Stimulated activated naive CD4-positive, alpha-beta T cell treated with Interleukin-2 at 50 U/mL for 16 hours (primary cell): ENCODE measurements around the gene ZC3H10.
"Not testable (repeated sequence)": the region's sequence is repeated elsewhere in the genome, so short reads cannot be mapped to it uniquely, and the experiment has no call there.

Experiments used
- DNase-seq: peaks from one replicate; lab custom pipeline; 2025; lab: John Stamatoyannopoulos, UW

Gene ZC3H10, protein sequence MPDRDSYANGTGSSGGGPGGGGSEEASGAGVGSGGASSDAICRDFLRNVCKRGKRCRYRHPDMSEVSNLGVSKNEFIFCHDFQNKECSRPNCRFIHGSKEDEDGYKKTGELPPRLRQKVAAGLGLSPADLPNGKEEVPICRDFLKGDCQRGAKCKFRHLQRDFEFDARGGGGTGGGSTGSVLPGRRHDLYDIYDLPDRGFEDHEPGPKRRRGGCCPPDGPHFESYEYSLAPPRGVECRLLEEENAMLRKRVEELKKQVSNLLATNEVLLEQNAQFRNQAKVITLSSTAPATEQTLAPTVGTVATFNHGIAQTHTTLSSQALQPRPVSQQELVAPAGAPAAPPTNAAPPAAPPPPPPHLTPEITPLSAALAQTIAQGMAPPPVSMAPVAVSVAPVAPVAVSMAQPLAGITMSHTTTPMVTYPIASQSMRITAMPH

DNA sequence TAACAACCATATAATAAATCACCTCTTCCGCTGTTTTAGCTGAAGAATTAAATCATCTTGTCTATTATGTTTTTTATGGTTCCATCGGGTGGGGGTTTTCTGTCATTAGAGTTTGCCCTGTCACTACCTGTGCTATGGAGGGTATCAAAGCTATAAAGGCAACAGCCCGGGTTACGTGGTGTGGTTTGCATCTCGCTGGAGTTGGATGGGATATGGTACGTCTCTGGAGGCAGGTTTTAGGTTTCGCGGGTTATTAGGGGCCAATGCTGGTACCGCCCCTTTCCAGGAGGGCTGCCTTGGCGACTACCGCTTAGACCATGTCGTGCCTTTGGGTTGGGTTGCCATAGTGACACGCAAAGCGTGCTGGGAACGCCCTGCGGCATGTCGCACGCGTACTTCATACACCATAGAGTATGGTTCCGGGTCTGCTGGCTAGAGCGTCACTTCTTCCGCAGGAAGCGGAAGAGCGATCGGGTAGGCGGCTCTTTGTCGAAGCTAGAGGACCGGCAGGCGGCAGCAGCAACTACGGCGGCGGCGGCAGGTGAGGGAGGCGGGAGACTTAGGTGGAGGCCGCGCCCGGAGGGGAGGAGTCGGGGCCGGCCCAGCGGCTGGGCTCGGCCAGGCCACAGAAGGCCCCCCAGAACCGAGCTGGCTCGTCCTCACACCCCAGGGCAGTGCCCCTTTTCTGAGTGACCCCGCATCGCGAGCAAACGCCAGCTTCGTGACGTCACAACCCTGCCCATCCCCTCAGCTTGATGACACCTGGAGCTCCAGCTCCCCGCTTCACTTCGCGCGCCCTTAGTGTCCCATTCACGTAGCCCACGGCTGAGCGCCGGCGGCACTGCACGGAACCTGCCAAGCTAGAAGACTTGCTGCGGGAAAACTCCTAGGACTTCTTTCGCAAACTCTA is at the start of gene ZC3H10:
ZC3H10 (plus strand) TSS at position 489 of the 910 bp plus-strand sequence. CDS start 2,297 bp downstream, outside the sequence.
- peak; percentile 97 for DNase-seq

DNA sequence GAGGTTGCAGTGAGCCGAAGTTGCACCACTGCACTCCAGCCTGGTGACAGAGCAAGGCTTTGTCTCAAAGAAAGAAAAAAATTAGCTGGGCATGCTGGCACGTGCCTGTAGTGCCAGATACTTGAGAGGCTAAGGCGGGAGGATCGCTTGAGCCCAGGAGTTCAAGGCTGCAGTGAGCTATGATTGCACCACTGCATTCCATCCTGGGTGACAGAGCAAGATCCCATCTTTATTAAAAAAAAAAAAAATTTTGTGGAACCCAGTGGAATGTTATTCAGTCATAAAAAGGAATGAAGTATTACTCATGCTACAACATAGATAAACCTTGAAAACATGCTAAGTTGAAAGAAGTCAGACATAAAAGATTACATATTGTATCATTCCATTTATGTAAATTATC is 46.4 kb upstream of the ZC3H10 start:
- no peak for DNase-seq

DNA sequence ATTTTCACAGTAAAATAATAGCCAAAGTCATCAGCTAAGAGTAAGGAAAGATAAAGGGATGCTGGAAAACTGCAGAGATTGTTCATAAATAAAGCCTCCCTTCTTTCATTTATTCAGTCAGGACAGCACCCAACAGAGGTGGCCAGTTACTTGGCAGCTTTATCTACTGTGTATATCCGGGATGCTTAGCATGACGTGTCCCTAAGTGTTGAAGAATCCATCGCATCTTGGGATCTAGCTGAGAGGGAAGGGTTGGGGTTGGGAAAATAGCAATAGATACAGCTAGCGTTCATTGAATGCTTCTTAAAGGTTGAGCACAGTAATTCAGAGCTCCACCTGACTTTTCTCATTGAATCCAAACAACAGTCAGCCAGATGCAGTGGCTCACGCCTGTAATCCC is 43.7 kb upstream of the ZC3H10 start:
- no peak for DNase-seq

DNA sequence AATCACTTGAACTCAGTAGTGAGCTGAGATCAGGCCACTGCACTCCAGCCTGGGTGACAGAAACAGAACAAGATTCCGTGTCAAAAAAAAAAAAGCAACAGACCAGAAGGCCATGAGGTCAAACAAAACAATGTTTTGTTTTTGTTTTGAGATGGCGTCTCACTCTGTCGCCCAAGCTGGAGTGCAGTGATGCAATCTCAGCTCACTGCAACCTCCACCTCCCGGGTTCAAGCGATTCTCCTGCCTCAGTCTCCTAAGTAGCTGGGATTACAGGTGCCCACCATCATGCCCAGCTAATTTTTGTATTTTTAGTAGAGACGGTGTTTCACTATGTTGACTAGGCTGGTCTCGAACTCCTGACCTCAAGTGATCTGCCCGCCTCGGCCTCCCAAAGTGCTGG is 40.1 kb upstream of the ZC3H10 start:
- not testable (repeated sequence) for DNase-seq

DNA sequence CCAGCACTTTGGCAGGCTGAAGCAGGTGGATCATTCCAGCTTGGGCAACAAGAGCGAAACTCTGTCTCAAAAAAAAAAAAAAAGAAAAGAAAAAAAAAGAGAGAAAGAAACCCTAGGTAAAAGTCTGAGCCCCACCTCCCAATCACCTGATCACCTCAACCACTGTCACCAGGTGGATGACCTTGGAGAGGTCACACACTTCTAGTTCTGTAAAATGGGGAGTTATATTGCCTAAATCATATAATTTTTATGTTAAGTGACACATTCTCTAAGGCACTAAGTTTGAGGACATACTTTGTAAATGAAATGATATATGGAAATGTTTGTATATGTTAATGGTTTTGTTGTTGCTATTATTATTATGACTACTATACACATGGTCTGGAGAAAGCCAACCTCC is 39.6 kb upstream of the ZC3H10 start:
- DNase-seq, result no peak

DNA sequence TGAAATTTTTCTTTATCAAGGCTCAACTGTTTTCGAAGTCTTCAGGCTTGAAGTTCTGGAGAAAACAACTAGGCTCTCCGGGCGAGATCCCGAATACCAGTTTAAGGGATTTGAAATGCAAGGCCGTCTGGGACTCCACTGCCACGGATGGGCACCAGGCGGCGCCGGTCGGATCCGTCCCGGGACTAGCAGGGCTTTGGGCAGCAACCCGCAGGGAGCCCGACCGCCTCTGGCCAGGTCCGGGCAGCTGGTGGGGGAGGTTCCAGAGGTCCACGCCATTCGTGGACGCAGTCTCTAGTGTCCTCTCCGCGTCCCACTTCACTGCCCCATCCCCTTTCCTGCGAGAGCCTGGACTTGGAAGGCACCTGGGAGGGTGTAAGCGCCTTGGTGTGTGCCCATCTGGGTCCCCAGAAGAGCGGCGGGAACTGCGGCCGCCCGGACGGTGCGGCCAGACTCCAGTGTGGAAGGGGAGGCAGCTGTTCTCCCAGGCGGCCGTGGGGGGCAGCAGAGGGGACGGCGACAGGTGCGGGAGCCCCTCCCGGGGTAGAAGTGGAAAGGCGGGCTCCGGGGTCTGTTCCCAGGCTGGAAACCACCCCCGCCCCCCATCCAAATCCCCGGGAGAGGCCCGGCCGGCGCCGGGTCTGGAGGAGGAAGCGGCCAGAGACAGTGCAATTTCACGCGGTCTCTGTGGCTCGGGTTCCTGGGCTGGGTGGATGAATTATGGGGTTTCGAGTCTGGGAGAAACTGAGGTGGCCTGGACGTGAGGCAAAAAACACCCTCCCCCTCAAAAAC is 38.9 kb upstream of the ZC3H10 start:
- DNase-seq, result peak; percentile 46

DNA sequence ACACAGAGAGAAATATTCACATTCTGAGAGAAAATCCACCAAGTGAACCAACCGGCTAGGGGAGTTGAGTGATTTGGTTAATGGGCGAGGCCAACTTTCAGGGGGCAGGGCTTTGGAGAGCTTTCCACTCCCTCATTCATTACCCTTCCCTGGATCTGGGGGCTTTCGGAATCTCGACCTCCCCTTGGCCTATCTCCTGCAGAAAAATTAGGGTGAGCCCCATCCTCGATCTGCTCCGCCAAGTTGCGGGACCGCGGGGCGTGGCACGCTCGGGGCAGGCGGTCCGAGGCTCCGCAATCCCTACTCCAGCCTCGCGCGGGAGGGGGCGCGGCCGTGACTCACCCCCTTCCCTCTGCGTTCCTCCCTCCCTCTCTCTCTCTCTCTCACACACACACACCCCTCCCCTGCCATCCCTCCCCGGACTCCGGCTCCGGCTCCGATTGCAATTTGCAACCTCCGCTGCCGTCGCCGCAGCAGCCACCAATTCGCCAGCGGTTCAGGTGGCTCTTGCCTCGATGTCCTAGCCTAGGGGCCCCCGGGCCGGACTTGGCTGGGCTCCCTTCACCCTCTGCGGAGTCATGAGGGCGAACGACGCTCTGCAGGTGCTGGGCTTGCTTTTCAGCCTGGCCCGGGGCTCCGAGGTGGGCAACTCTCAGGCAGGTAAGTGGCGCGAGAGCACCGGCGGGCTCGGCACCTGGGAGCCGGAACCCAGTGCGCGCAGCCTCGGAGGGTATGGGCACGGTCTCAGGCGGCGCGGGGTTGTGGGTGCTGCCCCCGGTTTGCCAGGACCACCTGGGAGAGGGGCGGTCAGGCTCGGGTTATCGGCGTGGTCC is 38.1 kb upstream of the ZC3H10 start, which contains the start of gene ERBB3:
ERBB3 (plus strand) TSS at position 443 of the 833 bp plus-strand sequence; CDS start at position 579, 136 bp downstream.
- DNase-seq, result peak; percentile 61

DNA sequence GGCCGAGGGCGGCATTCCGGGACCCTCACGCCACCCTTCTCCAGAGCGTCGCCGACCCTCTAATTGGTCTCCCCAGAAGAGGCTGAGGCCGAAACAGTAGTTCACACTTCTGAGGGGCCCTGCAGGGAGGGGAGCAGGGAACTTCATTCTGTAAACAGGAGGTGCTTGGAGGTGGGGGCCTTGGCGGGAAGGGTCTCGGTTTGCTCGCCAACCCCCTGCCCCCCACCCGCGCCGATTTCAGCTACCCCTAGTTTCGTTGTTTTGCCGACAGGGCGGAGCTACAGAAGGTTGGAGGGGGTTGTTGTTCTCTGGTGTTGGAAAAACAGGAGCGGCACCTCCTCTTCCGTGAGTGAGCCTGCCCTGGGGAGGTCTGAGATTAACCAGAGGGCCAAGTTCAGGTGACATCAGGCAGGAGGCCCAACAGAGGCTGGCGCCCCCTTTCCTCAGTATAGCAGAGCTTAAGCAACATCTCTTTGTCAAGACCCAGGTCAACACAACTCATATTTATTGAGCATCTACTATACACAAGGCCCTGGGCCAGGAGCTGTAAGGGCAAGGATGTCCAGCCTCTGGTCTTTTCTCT is 37.4 kb upstream of the ZC3H10 start:
- no peak for DNase-seq

DNA sequence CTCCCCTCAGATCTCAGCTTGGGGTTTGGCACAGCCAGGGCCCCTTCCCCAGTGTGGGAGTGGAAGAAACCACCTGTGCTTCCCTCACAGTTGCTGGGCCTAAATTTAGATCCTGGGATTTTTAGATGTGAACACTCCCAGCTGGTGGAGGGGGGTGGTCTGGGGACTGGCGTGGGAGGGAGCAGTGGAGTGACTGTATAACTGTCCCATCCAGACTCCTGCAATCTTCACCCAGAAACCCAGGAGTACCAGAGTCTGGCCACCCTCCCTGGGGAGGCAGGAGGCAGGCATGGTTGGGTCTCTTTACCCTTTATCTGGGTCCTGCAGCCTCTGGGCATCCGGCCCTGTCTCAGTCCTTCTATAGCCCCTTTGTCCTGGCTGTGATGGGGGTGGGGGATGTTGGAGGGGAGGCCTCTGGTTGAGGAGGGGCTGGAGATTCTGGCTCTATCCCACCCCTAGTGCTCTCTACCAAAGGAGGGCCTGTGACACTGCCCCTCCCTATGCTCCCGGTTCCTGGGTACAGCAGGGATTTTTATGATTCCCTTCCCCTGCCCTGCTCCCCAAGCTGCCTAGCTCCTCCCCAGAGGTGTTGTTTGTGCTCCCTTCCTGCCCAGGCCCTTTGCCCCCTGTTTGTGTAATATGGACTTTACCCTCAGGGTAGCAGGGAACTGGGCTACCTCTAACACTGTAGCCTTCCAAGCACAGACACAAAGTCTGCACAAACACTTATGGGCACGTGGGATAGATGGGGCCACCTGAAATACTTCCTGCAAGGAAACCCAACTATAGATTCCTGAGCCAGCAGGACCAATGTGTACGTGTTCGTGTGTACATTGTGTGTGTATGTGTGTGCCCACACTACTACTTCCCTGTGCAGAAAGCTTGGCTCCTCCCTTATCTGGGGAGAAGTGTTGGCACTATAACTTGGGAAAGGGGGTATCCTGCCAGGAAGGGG is 36.4 kb upstream of the ZC3H10 start:
- DNase-seq, result no peak

DNA sequence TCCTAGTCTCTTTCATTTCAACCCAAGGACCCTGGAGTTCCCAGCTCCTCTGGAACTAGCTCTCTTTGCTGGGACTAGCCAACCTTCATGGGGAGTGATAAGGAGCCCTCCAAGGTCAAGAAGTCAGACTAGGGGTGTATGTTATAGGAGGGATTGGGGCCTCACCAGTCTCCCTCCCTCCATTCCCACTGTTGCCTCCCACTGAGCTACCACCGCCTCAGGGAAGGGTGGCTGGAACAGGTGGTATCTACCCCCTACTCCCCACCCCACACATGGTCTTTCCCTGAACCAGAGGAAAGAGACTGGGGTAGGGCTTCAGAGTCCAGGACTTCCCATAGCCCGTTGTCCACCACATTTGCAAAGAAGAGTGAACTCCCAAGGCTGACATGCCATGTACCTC is 35.7 kb upstream of the ZC3H10 start:
- no peak for DNase-seq

DNA sequence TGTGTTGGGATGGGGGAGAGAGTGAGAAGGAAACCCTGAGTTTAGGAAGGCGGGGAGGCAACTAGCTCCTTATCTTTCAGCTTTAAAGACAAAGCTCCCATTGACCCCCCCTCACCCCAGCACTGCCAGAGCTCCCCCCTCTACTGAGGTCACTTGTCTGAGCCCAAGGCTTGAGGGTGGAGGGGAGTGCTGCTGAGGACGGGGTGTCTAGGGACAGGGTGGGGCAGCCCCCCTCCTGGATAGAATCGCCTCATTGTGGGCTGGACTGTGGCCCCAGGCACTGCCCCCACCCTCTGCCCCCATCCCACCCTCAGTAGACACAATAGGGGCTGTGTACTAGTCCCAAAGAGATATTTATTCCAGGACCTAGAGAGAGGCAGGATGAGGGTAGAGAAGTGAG is 35.1 kb upstream of the ZC3H10 start:
- DNase-seq, result no peak

DNA sequence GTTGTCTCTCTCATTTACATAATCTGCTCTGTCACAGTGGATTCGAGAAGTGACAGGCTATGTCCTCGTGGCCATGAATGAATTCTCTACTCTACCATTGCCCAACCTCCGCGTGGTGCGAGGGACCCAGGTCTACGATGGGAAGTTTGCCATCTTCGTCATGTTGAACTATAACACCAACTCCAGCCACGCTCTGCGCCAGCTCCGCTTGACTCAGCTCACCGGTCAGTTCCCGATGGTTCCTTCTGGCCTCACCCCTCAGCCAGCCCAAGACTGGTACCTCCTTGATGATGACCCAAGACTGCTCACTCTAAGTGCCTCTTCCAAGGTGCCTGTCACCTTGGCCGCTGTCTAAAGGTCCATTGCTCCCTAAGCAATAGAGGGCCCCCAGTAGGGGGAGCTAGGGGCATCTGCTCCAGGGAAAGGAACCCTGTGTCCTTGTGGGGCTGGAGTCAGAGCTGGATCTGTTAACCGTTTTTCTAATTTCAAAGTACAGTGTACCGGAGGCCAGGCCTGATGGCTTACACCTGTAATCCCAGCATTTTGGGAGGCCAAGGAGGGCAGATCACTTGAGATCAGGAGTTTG is 33.0 kb upstream of the ZC3H10 start:
- DNase-seq, result no peak

DNA sequence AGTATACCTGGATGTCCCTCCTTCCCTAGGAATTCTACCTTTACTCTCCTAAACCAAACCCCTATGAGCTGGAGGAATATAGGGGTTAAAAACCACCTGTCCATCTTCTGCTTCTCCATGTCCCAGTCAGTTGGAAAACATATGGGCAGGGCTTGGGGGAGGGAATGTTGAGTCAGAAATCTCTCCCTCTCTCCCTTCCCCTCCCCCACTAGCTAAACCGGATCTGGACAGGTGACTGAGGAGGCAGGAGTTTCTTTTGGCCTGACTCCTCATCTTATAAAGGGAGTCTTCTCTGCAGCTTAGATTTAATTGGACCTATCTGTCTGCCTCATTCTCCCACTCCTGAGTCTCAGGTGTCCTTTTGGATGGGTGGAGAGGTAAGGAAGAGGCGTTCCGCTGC is 32.0 kb upstream of the ZC3H10 start:
- DNase-seq, result no peak

DNA sequence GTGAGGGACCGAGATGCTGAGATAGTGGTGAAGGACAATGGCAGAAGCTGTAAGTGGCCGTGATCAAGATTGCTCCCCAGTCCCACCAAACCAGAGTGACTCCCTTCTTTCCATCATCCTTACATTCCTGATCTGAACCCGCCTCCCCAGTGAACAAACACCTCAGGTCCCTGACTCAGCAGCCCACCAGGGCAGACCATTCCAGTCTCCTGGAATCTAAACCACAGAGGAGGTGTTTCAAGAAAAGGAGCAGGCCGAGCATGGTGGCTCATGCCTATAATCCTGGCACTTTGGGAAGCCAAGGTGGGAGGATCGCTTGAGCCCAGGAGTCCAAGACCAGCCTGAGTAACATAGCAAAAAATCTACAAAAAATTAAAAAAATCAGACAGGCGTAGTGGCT is 31.5 kb upstream of the ZC3H10 start:
- DNase-seq, result no peak

DNA sequence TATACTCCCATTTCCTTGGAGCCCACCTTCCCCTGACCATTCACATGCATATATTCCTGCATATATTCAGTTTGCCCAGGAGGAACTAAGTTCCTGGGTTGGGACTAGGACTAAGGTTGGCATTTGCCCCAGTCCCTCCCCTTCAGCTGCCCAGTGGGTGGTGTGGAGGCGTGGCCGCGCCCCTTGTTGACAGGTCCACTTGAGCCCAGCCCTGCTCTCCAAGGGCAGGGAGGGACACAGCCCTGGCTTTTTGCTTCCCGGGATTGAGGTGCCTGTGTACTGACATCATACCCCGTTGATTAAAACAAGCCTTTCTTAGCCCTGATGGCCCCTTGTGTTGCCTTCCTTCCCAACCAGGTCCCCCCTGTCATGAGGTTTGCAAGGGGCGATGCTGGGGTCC is 30.8 kb upstream of the ZC3H10 start:
- no peak for DNase-seq

DNA sequence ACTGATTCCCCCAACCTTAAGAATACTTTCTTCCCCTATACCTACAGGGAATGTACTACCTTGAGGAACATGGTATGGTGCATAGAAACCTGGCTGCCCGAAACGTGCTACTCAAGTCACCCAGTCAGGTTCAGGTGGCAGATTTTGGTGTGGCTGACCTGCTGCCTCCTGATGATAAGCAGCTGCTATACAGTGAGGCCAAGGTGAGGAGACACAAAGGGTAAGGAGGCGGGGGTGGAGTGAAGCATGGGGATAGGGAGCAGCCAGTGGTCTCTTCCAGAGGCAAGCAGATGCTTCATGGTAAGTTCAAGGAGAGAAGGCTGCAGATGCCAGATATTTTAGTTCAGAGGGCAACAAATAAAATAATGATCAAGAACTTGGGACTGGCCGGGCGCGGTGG is 20.3 kb upstream of the ZC3H10 start:
- DNase-seq, result no peak

DNA sequence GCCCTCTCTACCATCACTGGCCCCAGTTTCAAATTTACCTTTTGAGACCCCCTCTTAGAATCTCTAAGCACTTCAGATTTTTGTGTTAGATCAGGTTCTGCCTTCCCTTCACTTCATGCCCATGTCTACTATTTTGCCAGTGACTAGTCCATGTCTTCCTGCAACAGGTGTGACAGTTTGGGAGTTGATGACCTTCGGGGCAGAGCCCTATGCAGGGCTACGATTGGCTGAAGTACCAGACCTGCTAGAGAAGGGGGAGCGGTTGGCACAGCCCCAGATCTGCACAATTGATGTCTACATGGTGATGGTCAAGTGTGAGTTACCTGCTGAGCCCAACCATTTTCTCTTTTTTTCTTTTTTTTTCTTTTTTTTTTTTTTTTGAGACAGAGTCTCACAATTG is 19.5 kb upstream of the ZC3H10 start:
- no peak for DNase-seq

DNA sequence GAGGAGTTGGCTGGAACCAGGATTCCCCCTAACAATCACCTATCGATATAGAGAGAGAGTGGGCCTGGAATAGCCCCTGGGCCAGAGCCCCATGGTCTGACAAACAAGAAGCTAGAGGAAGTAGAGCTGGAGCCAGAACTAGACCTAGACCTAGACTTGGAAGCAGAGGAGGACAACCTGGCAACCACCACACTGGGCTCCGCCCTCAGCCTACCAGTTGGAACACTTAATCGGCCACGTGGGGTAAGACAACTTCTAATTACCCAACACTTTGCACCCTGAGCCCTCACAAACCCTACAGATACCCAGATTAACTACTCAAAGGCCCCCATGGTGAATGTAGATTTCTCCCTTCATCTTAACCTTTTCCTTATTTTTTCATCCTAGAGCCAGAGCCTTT is 18.3 kb upstream of the ZC3H10 start:
- no peak for DNase-seq

DNA sequence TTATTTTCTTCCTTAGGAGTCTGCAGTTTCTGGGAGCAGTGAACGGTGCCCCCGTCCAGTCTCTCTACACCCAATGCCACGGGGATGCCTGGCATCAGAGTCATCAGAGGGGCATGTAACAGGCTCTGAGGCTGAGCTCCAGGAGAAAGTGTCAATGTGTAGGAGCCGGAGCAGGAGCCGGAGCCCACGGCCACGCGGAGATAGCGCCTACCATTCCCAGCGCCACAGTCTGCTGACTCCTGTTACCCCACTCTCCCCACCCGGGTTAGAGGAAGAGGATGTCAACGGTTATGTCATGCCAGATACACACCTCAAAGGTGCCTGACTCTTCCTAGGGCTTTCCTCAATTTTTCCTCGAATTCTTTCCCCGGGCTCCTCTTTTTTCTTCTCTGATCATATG is 17.0 kb upstream of the ZC3H10 start:
- DNase-seq, result no peak
